Activated CD4-positive, alpha-beta T cell treated with anti-CD3 and anti-CD28 coated beads, Interleukin-2, Interleukin-6, amounts not matched to agents 100 ng/mL and 50 ng/mL, durations not matched to agents 16 hours and 8 hours (primary cell): ENCODE measurements around the gene SUCLG1.

Experiments used
- DNase-seq: peaks from one replicate; pipeline ENCODE4 v3.0.0-alpha.2; 2020

Gene SUCLG1

DNA sequence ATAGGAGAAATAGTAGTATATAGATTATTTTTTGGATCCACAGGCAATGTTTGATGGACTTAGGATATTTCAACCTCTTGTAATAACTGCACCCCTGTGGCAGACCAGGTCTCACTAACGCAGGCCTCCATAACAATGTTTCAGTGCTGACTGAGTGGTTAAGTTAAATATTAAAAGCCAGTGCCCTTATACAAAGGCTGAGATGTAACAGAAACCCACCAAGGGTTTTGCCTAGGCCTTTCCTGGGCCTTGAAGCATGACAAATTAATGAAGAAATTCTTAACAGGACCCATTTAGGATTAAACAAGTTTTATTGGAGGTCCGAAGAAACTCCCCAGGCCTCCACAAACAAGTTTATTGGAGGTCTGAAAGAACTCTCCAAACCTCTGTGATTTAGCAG, 1.6 kb upstream of the SUCLG1 start:
- no peak for DNase-seq

DNA sequence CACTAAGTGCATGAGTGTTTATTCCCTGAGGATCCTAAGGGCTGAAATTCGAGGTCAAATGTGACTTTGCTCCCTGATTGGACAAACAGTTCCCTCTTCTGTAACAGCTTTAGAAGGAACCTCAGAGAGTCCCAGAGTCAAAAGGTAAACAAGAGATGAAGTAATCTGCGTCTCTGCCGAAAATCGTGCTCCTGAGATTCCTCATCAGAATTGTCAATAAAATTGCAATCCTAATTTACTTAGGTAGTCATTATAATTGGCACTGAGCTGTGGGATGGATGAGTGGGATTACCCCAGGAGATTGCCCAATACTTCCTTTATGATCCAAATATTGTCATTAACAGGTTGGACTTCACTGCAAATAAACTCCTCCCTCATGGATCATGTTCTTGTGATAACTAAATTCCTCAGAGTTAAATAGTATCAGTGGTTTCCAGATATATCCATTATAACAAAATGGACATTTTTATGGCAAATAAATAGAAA, 907 bp upstream of the SUCLG1 start:
- no peak for DNase-seq

DNA sequence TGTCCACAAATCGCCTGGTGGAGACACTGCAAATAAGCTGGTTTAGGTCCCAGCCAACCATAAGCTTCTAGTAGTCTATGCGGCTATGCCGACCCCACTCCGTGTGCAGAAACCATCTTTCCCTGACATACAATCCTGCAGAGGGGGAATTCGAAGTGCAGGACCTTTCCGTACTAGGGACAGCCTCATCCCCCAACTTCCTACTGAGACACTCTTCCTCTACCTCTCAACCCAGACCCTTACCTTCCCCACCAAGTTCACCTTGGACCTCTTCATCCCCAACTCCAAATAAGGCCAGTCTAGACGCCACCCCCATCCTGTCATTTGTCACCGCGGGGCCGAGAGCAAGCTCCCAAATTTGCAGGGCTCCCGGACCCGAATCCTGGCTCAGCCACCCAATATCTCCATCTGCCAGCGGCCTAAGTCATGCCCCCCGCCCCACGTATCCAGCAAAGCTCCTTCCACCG, 496 bp downstream of the SUCLG1 start:
- DNase-seq = peak; percentile 32

DNA sequence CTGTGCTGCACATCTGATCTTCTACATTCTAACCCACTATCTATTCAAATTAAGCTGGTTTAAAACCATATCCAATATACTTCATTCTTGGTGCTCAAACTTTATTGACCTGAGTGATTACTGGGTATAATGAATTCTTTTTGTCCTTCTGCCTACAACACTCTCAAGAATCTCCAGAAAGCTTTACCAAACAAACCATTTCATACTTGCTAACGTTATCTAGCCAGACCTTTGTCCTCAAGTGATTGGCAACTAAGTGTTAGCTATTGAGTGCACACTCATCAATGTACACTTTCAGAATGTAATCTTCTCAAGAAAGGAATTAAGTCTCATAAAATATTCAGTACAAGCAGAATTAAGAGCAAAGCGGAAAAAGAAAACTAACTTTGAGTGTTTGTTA, 1.4 kb downstream of the SUCLG1 start:
- DNase-seq = no peak

DNA sequence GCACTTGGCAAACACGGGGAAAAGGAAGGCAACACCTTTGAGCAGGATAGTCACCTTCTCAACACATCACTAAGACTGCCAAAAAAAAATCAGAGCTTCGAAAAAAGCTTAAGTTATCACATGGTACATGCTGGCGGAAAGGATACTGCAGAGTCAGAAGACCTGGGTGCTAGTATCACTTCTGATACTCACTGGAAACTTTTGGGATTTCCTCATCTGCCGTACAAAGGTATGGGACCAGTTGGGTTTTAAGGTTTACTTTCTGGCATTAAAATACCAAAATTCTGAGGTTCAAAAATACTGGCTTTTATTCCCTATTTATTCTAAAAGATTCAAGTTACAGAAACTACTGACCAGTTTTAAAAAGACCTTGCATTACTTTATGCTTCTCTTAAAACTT, 2.9 kb downstream of the SUCLG1 start:
- no peak for DNase-seq

DNA sequence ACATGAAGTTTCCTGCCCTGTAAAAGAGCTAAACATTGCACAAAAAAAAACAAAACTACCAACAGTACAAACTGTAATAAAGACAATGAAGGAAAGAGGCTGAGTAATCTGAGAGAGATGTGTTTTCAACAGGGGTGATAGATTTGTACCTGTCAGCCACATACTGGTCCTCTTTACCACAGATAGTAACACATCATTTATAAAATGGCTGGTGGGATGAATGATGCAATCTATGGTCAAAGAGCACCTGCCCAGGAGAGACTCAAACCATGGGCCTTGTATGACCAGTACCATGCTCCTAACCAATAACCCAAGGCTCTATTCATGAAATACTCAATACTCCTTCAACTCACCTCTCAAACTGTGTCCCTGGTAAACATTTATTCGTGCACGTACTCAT, 4.5 kb downstream of the SUCLG1 start:
- DNase-seq = no peak

DNA sequence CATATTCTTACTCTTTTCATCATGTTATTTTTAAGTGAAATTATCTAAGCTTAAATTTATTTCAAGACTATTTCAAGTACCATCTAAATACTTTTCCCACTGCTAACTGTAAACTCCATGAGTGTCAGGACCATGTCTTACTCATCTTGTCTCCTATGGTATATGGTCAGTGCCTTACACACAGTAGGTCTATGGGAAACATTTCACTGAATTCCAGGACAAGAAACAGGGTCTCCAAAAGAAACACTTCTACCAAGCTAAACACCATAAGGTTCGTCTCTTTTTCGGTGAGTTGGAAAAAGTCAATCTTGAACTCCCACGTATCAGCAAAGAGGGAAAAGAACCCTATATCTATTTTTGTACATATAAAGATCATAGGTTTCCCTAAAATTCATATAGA, 6.5 kb downstream of the SUCLG1 start:
- DNase-seq = no peak

DNA sequence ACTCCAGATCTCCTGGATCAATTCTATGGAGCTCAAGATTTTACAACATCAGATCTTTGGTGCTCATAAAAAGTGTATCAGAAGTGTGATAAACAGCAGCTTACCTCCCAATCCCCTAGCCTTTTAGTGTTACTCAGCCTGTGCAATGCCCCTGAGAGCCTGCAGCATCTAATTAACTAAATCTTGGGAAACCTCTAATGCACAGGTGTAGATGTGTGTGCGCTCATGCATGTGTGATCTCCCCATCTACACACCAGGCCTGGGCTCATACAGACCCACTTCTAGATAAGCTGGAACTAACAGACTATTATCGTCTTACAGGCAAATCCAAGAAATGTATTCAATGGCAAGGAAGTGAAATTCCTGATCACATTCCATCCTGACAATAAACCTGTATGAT, 7.5 kb downstream of the SUCLG1 start:
- DNase-seq = no peak

DNA sequence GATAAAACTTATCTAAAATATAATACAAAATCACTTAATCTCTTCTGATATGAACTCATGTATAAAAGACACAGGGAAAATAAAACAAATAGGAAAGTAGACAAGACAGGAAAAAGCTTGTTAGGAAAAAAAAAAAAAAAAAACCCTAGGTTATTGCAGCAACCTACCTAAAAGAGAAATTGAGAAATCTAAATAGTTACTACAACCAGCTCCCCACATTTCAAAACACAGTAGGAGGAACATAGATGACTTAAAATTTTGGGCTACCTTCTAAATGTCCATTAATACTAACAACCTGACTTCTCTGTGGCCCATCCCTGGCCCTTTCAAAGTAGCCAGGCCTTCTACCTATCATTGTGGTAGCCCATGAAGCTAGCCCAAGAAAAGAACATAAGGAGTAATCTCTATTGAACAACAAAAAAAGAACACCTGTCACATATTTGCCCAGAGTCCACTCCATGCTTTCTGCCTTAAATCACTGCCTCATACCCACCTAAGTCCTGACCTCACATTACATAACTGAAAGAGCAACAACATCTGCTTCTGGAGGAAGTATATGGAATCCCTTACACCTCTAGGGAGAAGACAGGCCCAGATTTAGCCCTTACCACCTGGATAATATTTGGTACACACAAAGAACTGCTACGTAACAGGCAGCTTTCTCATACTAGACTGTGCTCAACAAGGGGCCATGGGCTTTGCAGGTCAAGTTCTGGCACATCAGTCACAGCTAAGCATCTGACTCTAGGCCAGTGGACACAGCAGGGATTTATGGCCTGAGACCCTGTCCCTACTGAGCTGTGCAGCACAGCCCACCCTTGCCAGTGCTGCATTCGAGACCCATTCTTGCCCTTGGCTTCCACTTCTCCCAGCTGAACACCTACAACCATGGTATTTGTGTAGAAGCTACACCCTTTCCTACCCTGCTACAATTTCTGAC, 8.5 kb downstream of the SUCLG1 start:
- DNase-seq = no peak

DNA sequence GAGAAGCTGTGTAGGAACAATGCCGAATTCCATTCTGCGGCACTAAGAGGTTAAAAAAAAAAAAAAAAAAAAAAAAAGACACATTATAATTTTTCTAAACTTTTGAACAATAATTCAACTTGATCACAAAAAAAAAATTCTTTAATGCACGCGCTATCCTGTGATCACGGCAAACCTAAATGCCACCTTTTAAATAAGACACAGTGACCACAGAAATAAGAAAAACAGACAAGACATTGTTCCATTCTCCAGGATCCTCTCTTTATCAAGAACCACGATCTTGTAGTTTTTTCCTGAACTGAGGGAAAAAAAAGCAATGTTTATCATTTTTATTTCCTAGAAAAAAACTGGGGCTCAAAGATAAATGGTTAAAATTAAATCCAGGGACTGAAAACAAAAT, 9.4 kb downstream of the SUCLG1 start:
- DNase-seq = no peak

DNA sequence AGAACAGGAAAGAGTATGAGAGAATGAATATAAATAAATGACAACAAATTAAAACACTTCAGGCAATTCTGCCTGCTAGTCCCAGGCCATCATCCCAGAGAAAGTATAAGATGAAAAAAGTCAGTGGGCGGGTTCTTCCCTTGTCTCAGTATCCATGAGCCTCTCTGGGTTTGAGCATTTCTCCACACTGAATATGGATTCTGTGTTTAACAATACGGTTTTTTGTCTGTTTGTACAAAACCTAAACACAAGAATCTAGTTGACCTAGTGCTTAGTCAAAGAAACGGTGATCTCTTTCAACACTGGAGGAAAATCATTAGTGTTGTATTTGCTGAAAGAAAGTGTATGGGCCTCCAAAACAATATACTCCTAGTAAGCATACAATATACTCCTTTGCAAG, 10.0 kb downstream of the SUCLG1 start:
- DNase-seq = no peak

DNA sequence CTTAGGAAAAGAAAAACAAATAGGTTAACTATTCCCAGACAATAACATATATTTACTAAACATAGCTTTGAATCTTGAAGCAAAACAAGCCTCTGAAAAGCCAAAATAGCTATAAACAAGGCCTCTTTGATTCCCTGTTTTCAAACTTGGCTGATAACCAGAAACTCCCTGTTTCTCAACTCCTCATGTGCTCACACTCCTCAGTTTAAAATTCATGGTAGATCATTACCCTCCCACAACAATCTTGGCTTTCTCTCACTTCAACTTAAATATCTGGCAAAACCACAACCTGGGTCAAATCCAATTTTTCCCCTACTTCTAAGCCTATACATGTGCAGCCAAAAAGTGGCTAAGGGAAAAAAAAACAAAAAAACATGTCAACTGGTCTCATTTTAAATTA, 15.6 kb downstream of the SUCLG1 start:
- no peak for DNase-seq

DNA sequence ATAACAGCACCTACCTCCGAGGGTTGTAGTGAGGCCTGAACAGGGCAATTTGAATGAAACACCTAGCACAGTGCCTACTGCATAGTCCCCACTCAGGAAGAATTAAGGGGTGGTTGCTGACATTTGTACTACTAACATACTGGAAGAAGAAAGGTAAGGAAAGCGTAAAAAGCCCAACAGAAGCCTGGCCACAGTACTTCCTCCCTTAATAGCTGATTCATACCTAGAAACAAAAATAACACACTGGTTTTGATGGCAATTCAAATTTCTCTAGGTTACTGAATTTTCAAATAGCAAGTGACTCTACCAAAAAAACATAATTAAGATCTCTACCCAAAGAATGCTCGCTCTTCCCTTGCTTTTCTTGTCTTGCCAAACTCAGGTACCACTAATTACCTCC, 16.2 kb downstream of the SUCLG1 start:
- DNase-seq = peak; percentile 24

DNA sequence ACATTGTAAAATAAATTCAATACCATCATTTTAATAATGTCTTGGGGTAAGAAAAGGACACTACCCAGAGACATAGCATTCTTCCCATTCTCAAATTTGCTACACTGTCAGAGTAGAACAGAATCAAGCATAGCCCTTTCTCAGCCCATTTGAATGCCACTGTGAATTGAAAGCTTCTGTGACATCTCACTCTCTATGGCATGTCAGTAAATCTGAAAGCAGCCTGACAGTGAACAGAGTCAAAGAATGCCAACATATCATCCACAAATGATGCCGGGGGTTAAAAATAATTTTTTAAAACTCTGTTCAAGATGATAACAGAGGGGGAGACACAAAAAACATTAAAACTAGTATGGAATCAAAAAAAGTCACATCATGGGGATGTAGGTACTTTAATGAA, 17.6 kb downstream of the SUCLG1 start:
- no peak for DNase-seq

DNA sequence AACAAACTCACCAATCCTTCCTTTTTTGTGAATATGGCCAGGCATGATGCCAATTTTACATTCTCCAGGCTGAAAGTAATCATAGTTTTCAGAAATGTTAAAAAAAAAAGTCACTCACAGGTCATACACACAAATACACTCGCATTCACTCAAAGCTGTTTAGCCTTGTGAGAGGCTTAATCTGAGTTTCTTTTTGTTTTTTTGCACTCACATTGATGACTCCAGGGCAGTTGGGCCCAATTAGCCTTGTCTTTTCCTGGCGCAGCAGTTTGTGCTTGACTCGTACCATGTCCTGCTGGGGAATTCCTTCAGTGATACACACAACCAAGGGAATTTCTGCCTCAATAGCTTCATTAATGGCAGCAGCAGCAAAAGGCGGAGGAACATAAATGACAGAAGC, 18.0 kb downstream of the SUCLG1 start:
- DNase-seq = no peak

DNA sequence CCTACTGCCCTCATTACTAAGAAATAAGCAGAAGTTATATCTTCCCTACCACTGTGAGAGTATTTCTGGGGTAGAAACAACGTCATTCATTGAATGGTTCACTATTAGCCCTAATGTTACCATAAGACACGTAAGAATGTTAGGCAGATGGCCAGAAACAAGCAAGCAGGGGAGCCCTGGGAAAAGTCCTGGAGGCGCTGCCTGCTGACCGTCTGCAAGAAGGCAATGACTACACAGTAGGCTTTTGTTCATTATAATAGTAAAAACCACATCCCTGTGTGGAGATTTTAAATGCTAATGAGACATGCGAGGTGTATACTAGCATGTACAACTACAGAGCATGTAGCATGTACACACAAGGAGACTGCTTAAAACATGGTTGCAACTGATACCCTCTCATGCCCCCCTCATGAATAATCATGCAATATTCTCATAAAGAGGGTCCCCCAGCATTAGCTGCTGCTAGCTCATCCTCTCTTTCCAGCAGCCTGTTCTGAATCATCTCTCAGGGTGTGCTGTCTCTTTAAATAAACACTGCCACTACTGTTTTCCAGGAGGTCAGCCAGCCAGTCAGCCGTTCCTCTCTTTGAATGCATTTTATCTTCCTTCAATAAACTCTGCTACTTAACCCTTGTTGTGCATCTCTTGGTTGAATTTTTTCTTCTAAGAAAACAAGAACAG, 23.6 kb downstream of the SUCLG1 start:
- no peak for DNase-seq

DNA sequence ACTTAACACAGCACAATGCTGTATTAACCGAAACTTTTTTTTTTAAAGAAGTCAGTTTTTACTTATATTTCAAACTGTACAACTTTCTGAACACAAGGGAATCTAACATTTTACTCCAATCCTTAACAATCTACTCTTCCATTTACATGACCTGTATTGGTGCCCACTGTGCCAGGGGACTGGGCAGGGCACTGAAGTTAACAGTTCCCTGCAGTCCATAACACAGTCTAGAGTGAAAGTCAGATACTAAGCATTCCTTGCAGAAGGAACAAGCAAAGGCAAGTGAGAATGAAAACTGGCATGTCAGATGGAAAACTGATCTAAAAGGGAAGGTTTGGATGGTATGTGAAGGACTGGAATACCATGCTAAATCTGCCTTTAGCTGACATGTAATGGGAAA, 29.8 kb downstream of the SUCLG1 start:
- DNase-seq = no peak

DNA sequence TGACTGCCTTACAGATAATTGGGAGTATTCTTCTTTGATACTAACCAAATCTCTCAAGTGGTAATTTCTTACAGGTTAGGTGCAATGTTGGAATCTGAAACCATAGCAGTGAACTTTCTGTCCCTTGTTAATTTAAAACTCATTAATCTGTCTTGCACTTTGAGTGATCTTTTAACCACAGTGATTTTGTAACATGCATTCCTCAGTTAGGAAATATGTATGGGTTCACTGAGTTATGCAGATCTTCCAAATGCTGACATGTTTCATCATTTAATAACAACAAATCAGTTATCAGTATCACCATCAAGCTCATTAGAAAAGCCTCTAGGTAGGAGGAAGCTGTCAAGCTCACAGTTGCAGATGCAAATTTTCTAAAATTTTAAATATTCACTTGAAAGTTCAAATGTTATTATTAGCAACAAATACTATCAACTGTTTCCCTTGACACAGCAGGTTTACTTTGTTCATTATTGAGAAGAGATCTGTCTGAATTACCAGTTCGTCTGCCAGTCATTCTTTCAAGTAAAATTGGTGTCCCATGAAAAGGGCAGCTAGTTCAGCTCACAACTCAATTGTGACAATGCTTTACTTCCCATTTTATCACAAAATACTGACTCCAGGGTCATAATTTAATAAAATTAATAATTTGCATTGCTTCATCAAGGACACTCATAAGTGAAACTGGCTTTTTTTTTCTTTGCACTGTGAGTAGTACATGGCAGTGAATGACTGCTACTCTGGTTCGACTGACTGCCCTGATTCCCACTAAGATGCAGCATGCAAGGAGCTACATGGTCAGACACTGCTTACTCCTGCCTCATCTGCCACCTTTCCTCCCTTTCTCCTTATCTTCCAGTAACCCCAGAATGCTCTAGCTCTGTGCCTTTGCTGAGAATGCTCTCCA, 31.6 kb downstream of the SUCLG1 start:
- DNase-seq = no peak

DNA sequence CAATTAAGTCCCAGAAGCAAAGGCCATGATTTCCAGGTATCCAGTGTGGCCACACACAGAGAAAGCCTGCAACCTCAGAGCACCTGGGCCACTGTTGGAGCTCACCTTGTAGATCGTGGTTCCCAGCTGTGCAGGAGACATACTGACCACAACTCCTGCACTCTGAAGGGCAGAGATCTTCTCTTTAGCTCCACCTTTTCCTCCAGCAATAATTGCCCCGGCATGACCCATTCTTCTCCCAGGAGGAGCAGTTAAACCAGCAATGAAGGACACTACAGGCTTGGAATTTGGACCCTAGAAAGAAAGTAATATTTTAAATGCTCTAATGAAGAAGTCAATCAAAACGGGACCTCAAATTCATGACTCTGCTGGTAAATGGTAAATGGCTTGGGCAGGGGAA, 33.8 kb downstream of the SUCLG1 start:
- DNase-seq = no peak

DNA sequence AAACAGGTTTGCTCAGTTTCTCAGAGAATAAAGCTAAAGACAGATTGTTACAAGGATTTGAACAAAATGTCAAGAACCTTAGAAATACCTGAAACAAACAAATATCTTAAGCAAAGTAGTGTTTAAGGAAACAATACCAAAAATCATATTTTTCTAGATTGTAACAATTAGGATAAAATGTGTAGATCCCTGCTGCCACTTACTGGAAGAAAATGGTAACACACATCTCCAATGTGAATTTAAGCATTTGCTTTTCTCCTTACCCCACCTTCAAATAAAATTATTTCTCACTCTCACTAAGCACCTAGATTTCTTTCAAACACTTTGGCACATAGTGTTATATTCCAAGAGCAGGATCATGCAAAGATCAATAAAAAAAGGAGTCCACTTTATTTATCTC, 34.9 kb downstream of the SUCLG1 start:
- DNase-seq = peak; percentile 12

DNA sequence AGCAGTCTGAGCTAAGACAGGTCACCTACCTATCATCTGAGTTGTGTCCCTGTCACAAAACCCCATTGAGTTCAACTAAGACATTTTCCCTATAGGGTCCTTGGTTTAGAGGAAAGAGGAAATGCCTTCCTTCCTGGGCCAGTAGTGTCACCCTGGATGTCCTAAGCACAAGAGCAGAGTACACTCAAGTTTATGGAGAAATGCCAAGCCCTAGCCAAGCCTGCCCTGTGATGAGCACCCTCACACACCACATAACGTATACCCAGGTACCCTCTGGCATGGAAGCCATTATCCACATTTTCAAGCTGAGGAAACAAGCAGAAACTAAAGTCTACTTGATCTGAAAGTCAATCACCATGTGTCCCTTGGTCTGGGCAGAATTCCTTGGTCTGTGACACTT, 37.3 kb downstream of the SUCLG1 start:
- no peak for DNase-seq

DNA sequence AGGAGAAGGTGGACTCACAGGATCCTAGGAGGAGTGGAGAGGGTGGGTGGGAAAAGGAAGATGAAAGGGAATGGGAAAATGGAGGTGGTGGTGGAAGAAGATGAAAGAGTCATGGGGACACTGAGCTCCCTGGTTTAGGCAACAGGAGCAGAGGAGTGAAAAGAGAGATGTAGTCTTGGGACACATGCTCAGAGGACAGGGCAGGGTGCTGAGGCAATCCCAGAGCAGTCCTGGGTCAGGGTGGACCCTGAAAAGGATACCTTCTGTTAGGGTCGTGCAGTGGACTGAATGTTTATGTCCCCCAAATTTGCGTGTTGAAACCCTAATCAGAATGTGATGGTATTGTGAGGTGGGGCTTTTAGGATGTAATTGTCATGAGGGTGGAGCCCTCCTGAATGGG, 37.9 kb downstream of the SUCLG1 start:
- no peak for DNase-seq
